SK-N-SH (cell line): ENCODE measurements around the gene HHAT.

Experiments
- FOXM1 ChIP-seq: IDR thresholded peaks from 2 replicates; pipeline ENCODE4 v1.4.0; 2012; ENCODE audit warnings: low read depth, mild to moderate bottlenecking
- USF1 ChIP-seq: IDR thresholded peaks from 2 replicates; pipeline ENCODE4 v1.4.0; 2012; ENCODE audit warnings: low read depth, borderline replicate concordance

DNA sequence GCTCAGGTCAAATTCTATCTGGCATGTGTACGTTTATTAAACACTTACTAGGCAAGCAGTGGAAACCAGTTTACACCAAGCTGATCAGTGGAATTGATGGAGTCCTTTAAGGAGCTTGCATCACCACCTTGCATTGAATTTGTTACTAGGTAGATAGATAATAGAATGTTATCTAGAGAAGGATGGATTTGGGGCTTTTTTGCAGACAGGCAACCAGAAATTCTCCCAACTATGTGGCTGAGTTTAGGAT is 44.9 kb downstream of the HHAT start:
- TF ChIP-seq FOXM1 = no peak
- TF ChIP-seq USF1 = no peak
